ENCODE results near the gene ZNF44. TPM values are rescaled to one million over a fixed set of nuclear protein-coding genes. Genes with fewer than 3 reads are reported as not detected.
"Not testable (repeated sequence)": the region's sequence is repeated elsewhere in the genome, so short reads cannot be mapped to it uniquely, and the experiment has no call there.

ZNF44 gene
- total and polyA plus RNA-seq, 2 of the 13 experiments (the other 11 are each of a cell fraction or from before 2014, with no cell fraction given): 6.9 to 15.7 TPM

- 0 out of 2 replicates have a peak, but pooled peaks have one; percentile 28 for TF ChIP-seq NR2F6 (IDR thresholded peaks at IDR 0.05)
- TF ChIP-seq NR2F6 (CRISPR knock-in tag; IDR thresholded peaks at IDR 0.05): 0 out of 2 replicates have a peak, but pooled peaks have one; percentile 34
- TF ChIP-seq IKZF1 (IDR thresholded peaks at IDR 0.05): no peak
- TF ChIP-seq TBX2 (CRISPR knock-in tag; IDR thresholded peaks at IDR 0.05; ENCODE audit: borderline replicate concordance): 0 out of 2 replicates have a peak, but pooled peaks have one; percentile 5
- TF ChIP-seq SMARCC2 (IDR thresholded peaks at IDR 0.05): no peak
- TF ChIP-seq ARID4A (CRISPR knock-in tag; IDR thresholded peaks at IDR 0.05; ENCODE audit: borderline replicate concordance): peak; percentile 44; the same call in 1 of the 2 replicates
- 0 out of 2 replicates have a peak, but pooled peaks have one; percentile 40 for TF ChIP-seq HDAC2 (CRISPR knock-in tag; IDR thresholded peaks at IDR 0.05)
- TF ChIP-seq KMT2B (CRISPR knock-in tag; IDR thresholded peaks at IDR 0.05): peak; percentile 68; the same call in 1 of the 2 replicates
- peak; percentile 100 for TF ChIP-seq IRF2 (CRISPR knock-in tag; IDR thresholded peaks at IDR 0.05)
- TF ChIP-seq CREM (IDR thresholded peaks at IDR 0.05): peak; percentile 17; the same call in 1 of the 2 replicates
- TF ChIP-seq CREM (CRISPR knock-in tag; IDR thresholded peaks at IDR 0.05): no peak
These were observed 19.9 kb upstream of the ZNF44 start (continued) for GRCh38 chr19:12314553-12314952.

DNA sequence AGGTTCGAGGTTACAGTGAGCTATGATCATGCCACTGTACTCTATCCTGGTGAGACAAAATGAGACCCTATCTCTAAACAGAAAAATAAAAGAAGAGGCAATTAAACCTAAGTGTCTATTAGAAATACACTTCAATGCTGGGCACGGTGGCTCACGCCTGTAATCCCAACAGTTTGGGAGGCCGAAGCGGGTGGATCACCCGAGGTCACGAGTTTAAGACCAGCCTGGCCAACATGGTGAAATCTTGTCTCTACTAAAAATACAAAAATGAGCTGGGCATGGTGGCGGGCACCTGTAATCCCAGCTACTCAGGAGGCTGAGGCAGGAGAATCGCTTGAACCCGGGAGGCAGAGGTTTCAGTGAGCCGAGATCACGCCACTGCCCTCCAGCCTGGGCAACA, 14.2 kb upstream of the ZNF44 start:
- in situ Hi-C loops (cut with HindIII; ENCODE audit: extremely low pct_ligation_motif_present, low pct_unique_long_range_greater_than_20kb); ATAC-seq; H3K4me2 ChIP-seq (ENCODE audit: low read depth, low read length): not testable (repeated sequence)

More for the DNA sequence above, 14.2 kb upstream of the ZNF44 start:
- H3K36me3 ChIP-seq (replicated peaks in 1 of 2; ENCODE audit: control insufficient read depth in 1 of 2, insufficient read depth in 2 of 2, low read length in 2 of 2); H3K9me3 ChIP-seq (ENCODE audit: low read length); H3K4me1 ChIP-seq (ENCODE audit: insufficient read depth, low read length); FAIRE-seq; H3K27ac ChIP-seq (ENCODE audit: extremely low read length, insufficient read depth, low read length); intact Hi-C loops (cut with micrococcal nuclease; ENCODE audit: unreplicated experiment); H4K20me1 ChIP-seq (ENCODE audit: insufficient read depth, low read length); BruUV-seq (replicated peaks); DNase-seq (ENCODE audit: low spot score); POLR2A ChIA-PET; H3K79me2 ChIP-seq (ENCODE audit: insufficient read depth, low read length); H3K4me3 ChIP-seq (replicated peaks in 1 of 3; ENCODE audit: insufficient read depth in 1 of 3, low read depth in 2 of 3, low read length in 3 of 3); H2AFZ ChIP-seq (ENCODE audit: low read length); H3K27me3 ChIP-seq (ENCODE audit: control insufficient read depth in 1 of 2, insufficient read depth in 2 of 2, low read length in 2 of 2); CTCF ChIA-PET (ENCODE audit: low intra/inter-chr PET ratio, low total read pairs); H3K9ac ChIP-seq (ENCODE audit: insufficient read depth, low read depth, low read length): not testable (repeated sequence)
- 95% methylated on average over 12 of the region's 12 CpGs for WGBS (ENCODE audit: low lambda C conversion rate)

All from HepG2 (cell line).